Measurements from ENCODE around the gene CXCL16.

The CXCL16 gene

GRCh38 chr17:4750606-4751005 is 10.9 kb upstream of the CXCL16 start:
- DNase-seq, result no peak

- DNase-seq, result no peak
Measured at GRCh38 chr17:4748686-4749085, 9.0 kb upstream of the CXCL16 start.

GRCh38 chr17:4747847-4748246 is 8.1 kb upstream of the CXCL16 start:
- DNase-seq, result no peak

- no peak for DNase-seq
Measured at GRCh38 chr17:4744999-4745969, 5.6 kb upstream of the CXCL16 start.

GRCh38 chr17:4743898-4744297 is 4.2 kb upstream of the CXCL16 start:
- no peak for DNase-seq

GRCh38 chr17:4743216-4743615 is 3.5 kb upstream of the CXCL16 start:
- no peak for DNase-seq

GRCh38 chr17:4742629-4743028 is 2.9 kb upstream of the CXCL16 start:
- no peak for DNase-seq

GRCh38 chr17:4742133-4742532 is 2.4 kb upstream of the CXCL16 start:
- no peak for DNase-seq

GRCh38 chr17:4741544-4741943 is 1.8 kb upstream of the CXCL16 start:
- no peak for DNase-seq

- DNase-seq, result no peak
Measured at GRCh38 chr17:4740584-4740983, 856 bp upstream of the CXCL16 start.

GRCh38 chr17:4740025-4740351 is 260 bp upstream of the CXCL16 start:
- DNase-seq, result no peak

GRCh38 chr17:4738136-4739121 is 1.3 kb downstream of the CXCL16 start:
- DNase-seq, result no peak

GRCh38 chr17:4735876-4736651 is 3.7 kb downstream of the CXCL16 start:
- DNase-seq, result no peak

GRCh38 chr17:4734857-4735475 is 4.8 kb downstream of the CXCL16 start:
- no peak for DNase-seq

- no peak for DNase-seq
Measured at GRCh38 chr17:4733073-4733531, 6.6 kb downstream of the CXCL16 start.

- no peak for DNase-seq
Measured at GRCh38 chr17:4728124-4728523, 11.6 kb downstream of the CXCL16 start.

GRCh38 chr17:4725646-4726310 is 13.9 kb downstream of the CXCL16 start:
- no peak for DNase-seq

- no peak for DNase-seq
Measured at GRCh38 chr17:4724650-4725049, 15.1 kb downstream of the CXCL16 start.

GRCh38 chr17:4722678-4723240 is 17.0 kb downstream of the CXCL16 start:
- no peak for DNase-seq

GRCh38 chr17:4721203-4722135 is 18.3 kb downstream of the CXCL16 start:
- no peak for DNase-seq
